Epithelial cell of proximal tubule (primary cell): Measurements from ENCODE around the gene PTPRN2. TPM values are rescaled to one million over a fixed set of nuclear protein-coding genes. Genes with fewer than 3 reads are reported as not detected.
"Not testable (repeated sequence)": the region's sequence is repeated elsewhere in the genome, so short reads cannot be mapped to it uniquely, and the experiment has no call there.

Experiments
- DNase-seq: peaks from one replicate; pipeline ENCODE4 v3.0.0-alpha.2; 2011; ENCODE audit warnings: low read depth
- H3K4me3 ChIP-seq: 2 replicates; pipeline ENCODE4 v1.5.1; 2011; ENCODE audit warnings: low read depth, mild to moderate bottlenecking, low read length
- total RNA-seq: library from RNA; depleted of rRNA; stranded (reverse); fragments of >200 nt; gene quantifications from 2 replicates; pipeline ENCODE4 v1.2.3, GENCODE V29; 2015
- TF ChIP-seq, protein P1 (sequence below): conservative IDR thresholded peaks from 2 replicates; pipeline ENCODE4 v1.5.1; 2012; ENCODE audit warnings: low read depth, mild to moderate bottlenecking, low read length

The PTPRN2 gene
- total RNA-seq, 1 donor from 2014 or later: 2.8 TPM

DNA sequence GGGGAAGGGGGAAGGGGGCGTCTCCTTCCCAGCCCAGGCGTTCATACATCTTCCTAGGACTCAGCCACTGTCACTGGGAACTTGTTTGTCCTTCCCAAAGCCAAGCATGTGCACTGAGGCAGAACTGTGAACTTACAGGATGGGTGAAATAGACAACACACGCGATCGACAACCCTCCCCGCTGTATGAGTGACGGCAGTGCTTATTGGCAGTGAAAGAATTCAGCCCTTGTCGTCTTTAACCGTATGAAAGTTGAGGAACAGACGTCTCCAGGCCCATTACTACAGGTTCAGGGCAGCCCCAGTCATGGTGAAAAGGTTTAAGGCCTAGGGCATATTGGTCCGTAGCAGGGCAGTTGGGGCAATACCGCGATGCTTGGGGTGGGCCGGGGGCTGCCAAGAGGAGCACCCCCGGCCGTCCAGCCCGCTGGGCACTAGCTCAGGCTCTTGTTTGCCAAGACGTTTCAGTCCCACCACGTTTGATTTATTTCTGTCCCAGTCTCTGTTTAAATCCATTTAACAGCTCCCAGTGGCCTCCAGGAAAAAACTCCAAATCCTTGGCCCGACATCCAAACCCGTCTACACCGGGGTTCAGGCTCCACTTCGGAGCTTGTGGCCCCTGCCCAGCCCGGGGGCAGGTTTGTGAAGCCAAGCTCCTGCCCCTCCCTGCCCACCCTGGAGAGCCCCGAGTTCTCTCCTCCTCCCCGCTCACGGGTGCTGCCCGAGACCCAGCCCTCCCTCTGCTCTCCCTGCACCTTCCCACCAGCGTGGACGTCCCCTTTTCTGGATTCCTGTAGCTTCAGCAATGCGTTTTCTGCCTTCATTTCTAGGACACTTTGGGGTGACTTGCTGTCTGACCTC lies 1091.0 kb downstream of the PTPRN2 start:
- TF ChIP-seq, protein P1, sequence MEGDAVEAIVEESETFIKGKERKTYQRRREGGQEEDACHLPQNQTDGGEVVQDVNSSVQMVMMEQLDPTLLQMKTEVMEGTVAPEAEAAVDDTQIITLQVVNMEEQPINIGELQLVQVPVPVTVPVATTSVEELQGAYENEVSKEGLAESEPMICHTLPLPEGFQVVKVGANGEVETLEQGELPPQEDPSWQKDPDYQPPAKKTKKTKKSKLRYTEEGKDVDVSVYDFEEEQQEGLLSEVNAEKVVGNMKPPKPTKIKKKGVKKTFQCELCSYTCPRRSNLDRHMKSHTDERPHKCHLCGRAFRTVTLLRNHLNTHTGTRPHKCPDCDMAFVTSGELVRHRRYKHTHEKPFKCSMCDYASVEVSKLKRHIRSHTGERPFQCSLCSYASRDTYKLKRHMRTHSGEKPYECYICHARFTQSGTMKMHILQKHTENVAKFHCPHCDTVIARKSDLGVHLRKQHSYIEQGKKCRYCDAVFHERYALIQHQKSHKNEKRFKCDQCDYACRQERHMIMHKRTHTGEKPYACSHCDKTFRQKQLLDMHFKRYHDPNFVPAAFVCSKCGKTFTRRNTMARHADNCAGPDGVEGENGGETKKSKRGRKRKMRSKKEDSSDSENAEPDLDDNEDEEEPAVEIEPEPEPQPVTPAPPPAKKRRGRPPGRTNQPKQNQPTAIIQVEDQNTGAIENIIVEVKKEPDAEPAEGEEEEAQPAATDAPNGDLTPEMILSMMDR: no peak

DNA sequence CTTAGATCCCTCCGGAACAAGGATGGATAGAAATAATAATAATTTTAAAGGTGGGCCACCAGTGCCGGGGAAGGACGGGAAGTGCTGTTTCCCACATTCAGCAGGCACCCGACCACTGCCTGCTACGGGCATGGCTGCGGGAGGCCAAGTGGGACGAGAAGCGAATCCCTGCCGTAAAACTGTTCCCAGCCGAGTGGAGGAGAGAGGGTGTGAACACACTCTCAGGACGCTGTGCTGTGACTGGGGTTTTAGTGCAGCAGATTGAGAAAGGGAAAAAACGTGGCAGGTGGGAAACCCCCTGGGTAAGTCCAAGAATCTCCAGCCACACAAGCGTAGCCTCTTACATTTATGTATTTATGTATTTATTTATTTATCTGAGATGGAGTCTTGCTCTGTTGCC lies 1092.0 kb downstream of the PTPRN2 start:
- no peak overlapping the region for H3K4me3 ChIP-seq
- TF ChIP-seq, protein P1: no peak
- no peak for DNase-seq

More for the DNA sequence above, 1091.0 kb downstream of the PTPRN2 start:
- DNase-seq: no peak
- H3K4me3 ChIP-seq: no peak overlapping the region

DNA sequence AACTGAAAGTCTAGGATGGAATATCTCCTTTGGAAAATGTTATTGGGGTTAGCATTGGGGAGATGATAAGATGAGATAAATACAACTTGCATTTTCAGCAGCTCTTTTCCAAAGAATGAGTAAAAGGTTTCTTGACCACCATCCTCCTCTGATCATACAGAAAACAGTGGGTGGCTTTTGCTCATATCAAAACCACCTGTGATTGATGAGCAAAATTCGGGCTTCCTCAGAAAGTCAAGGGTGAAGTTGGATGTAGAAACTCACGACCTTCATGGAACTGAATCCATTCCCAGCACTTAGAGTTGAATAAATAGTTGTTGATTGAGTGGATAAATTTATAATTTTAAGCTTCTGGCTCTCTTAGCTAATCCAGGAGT lies 1092.5 kb downstream of the PTPRN2 start:
- DNase-seq: no peak
- no peak overlapping the region for H3K4me3 ChIP-seq
- TF ChIP-seq, protein P1: no peak

DNA sequence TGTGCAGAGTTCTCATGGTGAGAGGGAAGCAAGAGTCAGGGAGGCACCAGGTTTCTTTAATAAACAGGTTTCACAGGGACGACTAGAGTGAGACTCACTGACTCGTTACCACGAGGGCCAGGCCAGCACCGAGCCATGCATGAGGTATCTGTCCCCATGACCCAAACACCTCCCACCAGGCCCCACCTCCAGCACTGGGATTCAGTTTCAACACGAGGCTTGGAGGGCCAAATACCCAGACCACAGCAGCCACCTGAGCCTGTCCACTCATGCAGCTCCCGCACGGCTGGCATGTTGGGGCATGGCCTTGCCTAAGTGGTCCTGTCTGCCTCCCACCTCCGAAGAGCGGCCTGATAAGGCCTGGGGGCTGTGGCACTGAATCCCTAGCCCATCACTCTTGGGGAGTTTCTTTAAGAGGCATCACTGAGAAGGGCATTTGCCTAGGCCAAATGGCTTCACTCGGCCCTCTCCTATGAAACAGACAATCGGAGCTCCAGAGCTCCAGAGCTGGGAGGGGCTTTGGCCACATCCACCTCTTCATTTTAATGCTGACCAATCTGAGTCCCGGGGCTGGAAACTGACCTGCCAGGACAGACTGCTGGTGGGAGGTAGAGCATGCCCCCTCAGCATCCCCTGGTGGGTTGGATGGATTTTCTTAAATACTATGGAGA lies 1093.0 kb downstream of the PTPRN2 start:
- H3K4me3 ChIP-seq: no peak overlapping the region
- DNase-seq: no peak
- TF ChIP-seq, protein P1: no peak

DNA sequence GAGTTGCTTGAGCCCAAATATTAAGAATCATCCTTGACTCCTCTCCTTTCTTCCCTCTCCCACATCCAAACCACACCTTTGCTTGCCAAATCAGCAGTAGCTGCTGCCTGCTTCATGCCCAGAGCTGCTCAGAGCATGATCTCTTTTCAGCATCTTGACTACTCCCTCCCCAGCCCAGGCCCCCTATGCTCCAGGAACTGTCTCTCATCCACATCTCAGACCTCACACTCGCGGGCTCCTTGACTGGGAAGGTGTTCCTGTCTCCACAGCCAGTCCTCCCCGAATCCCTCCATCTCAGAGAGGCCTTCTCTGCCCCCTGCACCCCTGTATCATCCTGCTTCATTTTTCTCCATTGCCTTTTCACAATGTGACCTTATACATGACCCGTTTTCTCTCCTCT lies 1093.8 kb downstream of the PTPRN2 start:
- DNase-seq: no peak
- TF ChIP-seq, protein P1: no peak
- no peak overlapping the region for H3K4me3 ChIP-seq

DNA sequence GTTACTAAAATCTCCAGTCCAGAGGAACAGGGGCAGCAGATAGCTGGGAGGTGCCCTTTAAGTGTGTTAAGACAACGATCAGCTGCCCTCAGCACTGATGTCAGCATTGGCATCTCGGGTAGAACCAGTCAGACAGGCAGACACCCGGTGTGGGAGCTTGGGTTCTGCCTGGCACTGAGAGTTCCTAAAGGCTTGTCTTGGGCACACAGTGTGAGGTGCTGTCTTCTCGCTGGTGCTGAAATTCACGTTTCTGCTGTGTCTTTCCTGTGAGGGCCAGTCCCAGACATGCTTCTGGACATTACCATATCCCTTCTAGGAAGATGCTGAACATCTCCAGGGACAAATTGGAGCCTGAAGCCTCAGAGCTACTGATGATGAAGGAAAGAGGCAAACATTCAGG lies 1094.6 kb downstream of the PTPRN2 start:
- no peak for DNase-seq
- no peak overlapping the region for H3K4me3 ChIP-seq
- TF ChIP-seq, protein P1: no peak

DNA sequence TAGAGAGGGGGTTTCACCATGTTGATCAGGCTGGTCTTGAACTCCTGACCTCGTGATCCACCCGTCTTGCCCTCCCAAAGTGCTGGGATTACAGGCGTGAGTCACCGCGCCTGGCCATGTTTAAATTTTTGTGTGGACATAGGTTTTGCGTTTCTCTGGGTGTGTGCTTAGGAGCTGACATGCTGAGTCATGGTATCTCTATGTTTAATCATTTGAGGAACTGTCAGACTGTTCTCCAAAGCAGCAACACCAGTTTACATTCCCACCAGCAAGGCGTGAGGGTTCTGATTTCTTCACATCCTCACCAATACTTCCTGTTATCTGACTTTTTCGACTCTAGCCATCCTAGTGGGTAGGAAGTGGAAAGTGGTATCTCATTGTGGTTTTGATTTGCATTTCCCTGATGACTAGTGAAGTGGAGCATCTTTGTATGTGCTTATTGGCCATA lies 1097.1 kb downstream of the PTPRN2 start:
- TF ChIP-seq, protein P1: no peak
- no peak for DNase-seq
- H3K4me3 ChIP-seq: no peak overlapping the region

DNA sequence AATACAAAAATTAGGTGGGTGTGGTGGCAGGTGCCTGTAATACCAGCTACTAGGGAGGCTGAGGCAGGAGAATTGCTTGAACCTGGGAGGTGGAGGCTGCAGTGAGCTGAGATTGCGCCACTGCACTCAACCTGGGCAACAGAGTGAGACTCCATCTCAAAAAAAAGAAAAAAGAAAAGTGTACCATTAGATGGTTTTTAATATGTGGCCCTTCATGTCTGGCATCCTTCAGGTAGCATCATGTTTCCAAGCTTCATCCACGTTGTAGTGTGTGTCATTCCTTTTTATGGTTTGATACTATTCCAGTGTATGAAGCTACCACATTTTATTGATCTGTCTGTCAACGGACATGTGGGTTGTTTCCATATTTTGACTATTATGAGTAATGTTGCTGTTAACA lies 1097.8 kb downstream of the PTPRN2 start:
- H3K4me3 ChIP-seq, DNase-seq: not testable (repeated sequence)
